GOT3 (cell line): ENCODE measurements around the gene RND2.
"Not testable (repeated sequence)": the region's sequence is repeated elsewhere in the genome, so short reads cannot be mapped to it uniquely, and the experiment has no call there.

Experiments used
- DNase-seq: peaks from one replicate; lab custom pipeline; 2025; ENCODE audit warnings: mixed read lengths; lab: John Stamatoyannopoulos, UW

Gene RND2

GRCh38 chr17:43027091-43028032 is 2.3 kb downstream of the RND2 start:
- DNase-seq: no peak

GRCh38 chr17:43028221-43028861 is 3.3 kb downstream of the RND2 start:
- DNase-seq: no peak

DNA sequence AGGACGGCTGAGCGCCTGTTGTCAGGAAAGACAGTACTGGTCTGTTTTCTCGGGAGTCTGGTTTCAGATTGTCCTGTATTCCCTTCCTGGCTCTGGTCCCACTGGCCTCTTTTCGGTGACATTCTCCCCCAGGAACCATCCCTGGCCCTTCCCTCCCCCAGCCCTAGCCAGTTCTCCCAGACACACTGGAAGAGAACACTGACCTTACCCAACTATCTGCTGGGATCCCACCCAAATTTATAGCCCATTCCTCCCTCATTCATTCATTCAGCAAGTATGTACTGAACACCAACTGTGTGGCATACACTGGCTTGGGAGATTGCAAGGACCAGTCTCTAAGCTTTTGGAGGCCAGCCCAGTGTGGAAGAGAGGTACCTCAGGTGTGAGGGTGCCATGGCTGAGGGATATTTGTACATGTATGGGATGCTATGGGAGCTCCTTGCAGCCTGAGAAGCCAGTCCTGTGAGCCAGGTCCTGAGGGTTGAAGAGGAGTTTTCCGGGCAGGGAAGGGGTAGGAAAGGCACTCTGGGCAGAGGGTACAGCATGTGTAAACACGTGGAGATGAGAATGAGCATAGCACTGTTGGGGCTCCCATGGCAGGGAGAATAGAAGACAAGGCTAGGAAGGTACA is 5.2 kb downstream of the RND2 start:
- DNase-seq: no peak

DNA sequence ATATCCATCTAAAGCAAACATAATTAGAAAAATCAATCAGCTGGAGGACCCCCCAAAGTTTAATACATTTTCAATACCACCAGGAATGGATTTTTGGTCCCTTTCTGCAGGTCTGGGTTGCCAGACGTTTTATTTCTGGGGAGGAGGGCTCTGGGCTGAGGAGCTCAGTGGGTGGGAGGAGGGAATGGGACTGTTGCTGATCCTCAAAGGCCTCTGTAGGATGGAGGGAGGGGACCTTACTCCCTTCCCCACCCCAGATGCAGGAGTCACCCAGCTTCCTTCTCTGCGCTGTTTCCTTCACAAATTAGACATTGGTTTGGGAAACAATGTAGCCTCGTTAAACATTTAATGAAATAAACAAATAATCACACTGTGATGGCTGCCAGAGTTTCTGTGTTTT is 6.6 kb downstream of the RND2 start:
- DNase-seq: no peak

DNA sequence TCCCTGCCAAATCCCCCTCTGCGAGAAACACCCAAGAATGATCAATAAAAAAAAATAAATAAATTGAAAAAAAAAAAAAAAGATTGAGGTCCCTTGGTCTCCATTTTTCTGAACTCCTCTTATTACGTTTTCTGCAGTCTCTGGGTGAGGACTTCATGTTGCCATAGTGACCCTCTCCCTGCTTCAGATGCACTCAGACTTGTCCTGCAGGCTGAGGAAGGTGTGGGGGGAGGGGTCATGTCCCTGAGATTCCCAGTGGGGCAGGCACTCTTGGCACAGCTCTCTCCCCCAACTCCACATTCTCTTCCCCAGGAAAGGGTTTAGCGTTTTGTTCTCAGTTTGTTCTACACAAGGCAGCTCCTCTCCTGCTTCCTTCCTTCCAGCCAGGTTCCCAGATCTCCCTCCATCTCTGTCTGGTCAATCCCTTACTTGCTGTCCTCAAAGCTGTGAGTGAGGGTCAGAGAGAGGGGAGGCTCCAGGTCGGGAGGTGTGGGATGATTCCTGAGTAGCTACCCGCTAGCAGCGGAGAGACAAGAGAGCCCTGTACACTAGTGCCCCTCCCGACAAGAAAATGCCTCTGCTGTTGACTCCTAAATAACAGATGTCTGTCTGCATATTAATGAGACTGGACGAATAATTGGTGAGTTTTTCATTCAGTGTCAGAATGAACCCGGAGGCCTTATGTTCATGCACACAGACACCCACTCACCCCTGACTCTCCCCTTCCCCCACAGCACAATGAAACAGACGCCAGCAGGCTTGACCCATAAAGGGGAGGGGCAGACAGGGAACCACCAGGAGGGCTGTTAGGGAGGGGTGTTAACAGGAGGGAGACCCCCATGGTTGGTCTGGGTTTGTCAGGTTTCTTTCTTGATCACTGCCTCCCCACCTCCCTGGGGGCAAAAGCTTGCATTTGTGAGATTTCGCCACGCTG is 9.2 kb downstream of the RND2 start:
- no peak for DNase-seq

- no peak for DNase-seq
Observed at GRCh38 chr17:43034894-43035293, 9.9 kb downstream of the RND2 start.

- no peak for DNase-seq
Observed at GRCh38 chr17:43039646-43040045, 14.6 kb downstream of the RND2 start.

GRCh38 chr17:43040655-43041054 is 15.6 kb downstream of the RND2 start:
- no peak for DNase-seq

DNA sequence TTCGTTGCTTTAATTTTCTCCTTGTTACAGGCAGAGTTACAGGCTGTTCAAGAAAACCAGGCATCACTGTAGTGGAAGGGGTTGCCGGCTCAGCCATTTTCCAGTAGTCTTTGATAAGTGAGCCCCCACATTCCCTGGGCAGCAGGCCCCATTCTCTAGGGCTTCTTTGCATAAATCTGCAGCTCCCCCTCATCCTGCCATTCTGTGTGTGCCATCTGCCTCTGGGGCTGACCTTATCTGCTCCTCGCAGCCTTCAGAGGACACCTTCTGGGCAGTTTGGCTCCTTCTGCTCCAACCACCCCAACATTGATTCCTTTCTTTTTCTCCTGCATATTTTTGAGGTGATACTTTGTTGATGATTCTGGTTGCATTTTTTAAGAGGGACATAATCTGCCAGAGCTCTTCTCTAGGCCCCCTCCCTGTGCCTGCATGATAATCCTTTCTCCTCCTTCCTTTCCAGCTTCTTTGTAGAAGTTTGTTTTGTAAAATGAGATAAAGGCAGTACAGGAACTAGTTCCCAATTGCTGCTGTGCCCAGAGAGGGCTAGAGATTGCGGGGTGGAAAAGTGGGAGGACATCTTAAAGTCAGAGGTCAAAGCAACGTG is 17.1 kb downstream of the RND2 start:
- no peak for DNase-seq

- no peak for DNase-seq
Observed at GRCh38 chr17:43043307-43043706, 18.3 kb downstream of the RND2 start.

DNA sequence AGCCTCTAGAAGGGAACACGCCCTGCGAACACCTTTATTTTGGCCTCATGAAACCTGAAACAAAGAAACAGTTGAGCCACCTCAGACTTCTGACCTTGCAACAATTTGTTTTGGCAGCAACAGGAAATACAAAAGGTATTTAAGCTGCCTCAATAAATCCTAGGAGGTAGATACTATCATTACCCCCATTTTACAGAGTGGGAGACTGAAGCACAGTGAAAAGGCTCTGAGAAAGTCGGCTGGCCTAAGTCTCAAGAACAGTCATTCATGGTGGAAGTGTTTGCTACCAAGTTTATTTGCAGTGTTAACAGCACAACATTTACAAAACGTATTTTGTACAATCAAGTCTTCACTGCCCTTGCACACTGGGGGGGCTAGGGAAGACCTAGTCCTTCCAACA is 19.0 kb downstream of the RND2 start:
- no peak for DNase-seq

DNA sequence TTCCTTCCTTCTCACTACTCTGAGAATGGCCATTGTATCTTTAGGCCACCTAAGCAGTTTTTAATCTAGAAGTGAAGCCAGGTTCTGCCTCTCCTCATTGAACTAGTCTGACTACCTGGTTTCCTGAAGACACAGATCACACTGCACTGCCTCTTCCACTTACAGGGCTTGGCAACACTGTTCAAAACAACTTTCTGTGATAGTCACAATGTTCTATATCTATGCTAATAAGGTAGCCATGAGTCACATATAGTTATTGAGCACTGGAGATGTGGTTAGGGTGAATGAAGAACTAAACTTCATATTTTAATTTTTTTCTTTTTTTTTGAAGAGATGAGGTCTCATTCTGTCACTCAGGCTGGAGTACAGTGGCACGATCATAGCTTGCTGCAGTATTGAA is 26.9 kb downstream of the RND2 start:
- DNase-seq: no peak

- DNase-seq: not testable (repeated sequence)
Observed at GRCh38 chr17:43053008-43053407, 28.0 kb downstream of the RND2 start.

DNA sequence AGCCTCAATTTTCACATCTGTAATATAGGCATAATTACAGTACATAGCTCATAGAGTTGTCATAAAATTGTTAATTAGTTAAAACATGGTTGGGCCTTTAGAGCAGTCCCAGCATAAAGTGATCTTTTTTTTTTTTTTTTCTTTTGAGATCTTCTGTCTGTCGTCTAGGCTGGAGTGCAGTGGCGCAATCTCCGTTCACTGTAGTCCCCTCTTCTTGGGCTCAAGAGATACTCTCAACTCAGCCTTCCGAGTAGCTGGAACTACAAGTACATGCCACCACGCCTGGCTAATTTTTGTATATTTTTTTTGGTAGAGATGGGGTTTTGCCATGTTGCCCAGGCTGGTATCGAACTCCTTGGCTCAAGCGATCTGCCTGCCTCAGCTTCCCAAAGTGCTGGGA is 31.0 kb downstream of the RND2 start:
- DNase-seq: no peak

GRCh38 chr17:43062984-43063638 is 38.1 kb downstream of the RND2 start:
- DNase-seq: no peak

DNA sequence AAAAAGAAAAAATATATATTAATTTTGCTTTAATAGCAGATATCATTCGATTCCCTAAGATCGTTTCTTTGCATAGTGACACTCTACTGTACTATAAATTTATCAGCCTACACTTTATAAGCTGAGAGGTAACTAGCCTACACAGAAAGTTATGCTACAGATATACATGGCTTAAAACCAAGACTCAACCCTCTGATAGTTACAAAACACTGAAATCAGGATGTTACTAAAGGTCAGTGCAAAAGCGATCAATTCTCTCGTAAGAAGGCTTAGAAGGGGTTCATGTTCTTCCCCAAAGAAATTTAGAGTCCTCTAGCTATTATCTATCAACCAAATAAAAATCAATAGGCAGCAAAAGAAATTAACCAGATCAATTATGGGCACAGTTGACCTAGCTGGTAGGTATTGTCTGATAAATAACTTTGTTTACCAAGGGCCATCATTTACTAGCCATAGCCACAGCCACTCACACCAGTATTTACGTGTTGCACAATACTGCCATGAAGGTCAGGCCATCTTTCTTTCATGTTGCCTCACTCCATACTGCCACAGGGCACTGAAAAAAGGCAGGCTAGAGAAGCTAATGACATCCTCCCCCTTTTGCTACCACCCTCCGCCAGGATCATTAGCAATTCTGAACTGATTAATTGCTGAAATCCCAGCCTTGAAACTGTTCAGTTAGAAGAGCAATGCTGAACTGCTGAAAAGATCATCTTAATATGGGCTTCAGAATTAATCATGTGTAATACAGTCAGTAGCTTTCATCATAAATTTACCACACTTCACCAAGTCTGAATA is 43.7 kb downstream of the RND2 start:
- no peak for DNase-seq

DNA sequence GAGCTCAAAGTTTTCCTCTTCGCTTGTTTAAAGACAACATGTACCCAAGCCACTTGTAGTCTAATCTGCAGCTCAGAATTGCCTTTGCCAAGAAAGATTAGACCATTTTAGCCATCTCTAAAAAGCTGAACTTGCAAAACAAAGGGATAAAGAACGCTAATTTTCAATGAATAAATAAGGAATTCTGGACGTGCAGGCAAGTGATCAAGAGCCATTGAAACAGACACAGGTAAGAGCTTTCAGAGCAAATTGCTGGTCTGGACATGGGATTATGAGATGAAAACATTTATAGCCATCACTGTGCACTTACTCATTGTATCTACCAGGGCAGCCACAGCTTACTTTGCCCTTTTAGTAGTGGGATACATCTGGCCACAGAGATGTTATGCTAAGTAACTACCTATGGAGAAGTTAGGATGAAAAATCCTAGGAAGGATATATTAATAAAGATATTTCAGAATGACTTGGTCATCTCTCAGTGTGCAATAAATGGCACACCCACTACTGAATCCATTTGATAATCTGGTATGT is 44.4 kb downstream of the RND2 start:
- no peak for DNase-seq

GRCh38 chr17:43070257-43070656 is 45.2 kb downstream of the RND2 start:
- DNase-seq: no peak

- no peak for DNase-seq
Observed at GRCh38 chr17:43070872-43071271, 45.8 kb downstream of the RND2 start.

- no peak for DNase-seq
Observed at GRCh38 chr17:43074869-43075268, 49.8 kb downstream of the RND2 start.
